Fibroblast of lung (primary cell): ENCODE data around the gene MAP3K3. TPM values are rescaled to one million over a fixed set of nuclear protein-coding genes. Genes with fewer than 3 reads are reported as not detected.

ENCODE experiments used
- DNase-seq, 2 donors: peaks; one replicate each; pipeline versions ENCODE4 v3.0.0 to v3.0.0-alpha.2; 2010; ENCODE audit warnings: low read depth in 2 of 2
- H2AFZ ChIP-seq: 2 replicates; pipeline ENCODE4 v1.5.1; 2012; ENCODE audit warnings: low read length, control low read depth, inconsistent platforms
- H3K27ac ChIP-seq: 2 replicates; pipeline ENCODE4 v1.5.1; 2011; ENCODE audit warnings: low read length, control low read depth; ENCODE audit not compliant: insufficient read depth
- H3K27me3 ChIP-seq: 2 replicates; pipeline ENCODE4 v1.5.1; 2011; ENCODE audit warnings: mild to moderate bottlenecking, low read length; ENCODE audit not compliant: control insufficient read depth, insufficient read depth
- H3K36me3 ChIP-seq: 2 replicates; pipeline ENCODE4 v1.5.1; 2011; ENCODE audit warnings: low read length; ENCODE audit not compliant: control insufficient read depth, insufficient read depth
- H3K4me1 ChIP-seq: 2 replicates; pipeline ENCODE4 v1.5.1; 2011; ENCODE audit warnings: low read length; ENCODE audit not compliant: control insufficient read depth, insufficient read depth; ENCODE audit errors: extremely low read depth
- H3K4me2 ChIP-seq: 2 replicates; pipeline ENCODE4 v1.5.1; 2011; ENCODE audit warnings: low read length, control low read depth; ENCODE audit not compliant: insufficient read depth; ENCODE audit errors: extremely low read depth
- H3K4me3 ChIP-seq, 4 experiments: fragments of 200-600 bp in 1 of 4; sonication (generic) in 1 of 4; replicated peaks in 1 of 4; 2 replicates each; pipeline ENCODE4 v1.5.1; 2011 to 2016; ENCODE audit warnings: low read length in 4 of 4, low read depth in 3 of 4, mild to moderate bottlenecking in 3 of 4, control low read depth in 2 of 4, inconsistent platforms in 1 of 4, mixed read lengths in 1 of 4; ENCODE audit not compliant: insufficient read depth in 1 of 4; ENCODE audit errors: control extremely low read depth in 1 of 4
- H3K79me2 ChIP-seq: 2 replicates; pipeline ENCODE4 v1.5.1; 2012; ENCODE audit warnings: mild to moderate bottlenecking, low read length, inconsistent platforms; ENCODE audit not compliant: control insufficient read depth, insufficient read depth
- H3K9ac ChIP-seq: 2 replicates; pipeline ENCODE4 v1.5.1; 2011; ENCODE audit warnings: mild to moderate bottlenecking, low read length, control low read depth; ENCODE audit not compliant: insufficient read depth
- H3K9me3 ChIP-seq: 2 replicates; pipeline ENCODE4 v1.5.1; 2012; ENCODE audit warnings: low read depth, low read length; ENCODE audit not compliant: control insufficient read depth, insufficient read depth
- H4K20me1 ChIP-seq: 2 replicates; pipeline ENCODE4 v1.5.1; 2011; ENCODE audit warnings: low read length; ENCODE audit not compliant: control insufficient read depth, insufficient read depth; ENCODE audit errors: extremely low read depth
- EZH2 ChIP-seq: IDR thresholded peaks from 2 replicates; pipeline ENCODE4 v1.5.1; 2012; ENCODE audit warnings: low read length, control low read depth, mild to moderate bottlenecking; ENCODE audit errors: missing control alignments
- polyA plus RNA-seq, 2 donors: library from polyadenylated mRNA; depleted of rRNA in 1 of 2; stranded (reverse) in 1 of 2; unstranded in 1 of 2; fragments of >200 nt; gene quantifications; 2 replicates each; pipeline ENCODE4 v1.2.1, GENCODE V29; 2011 to 2012; ENCODE audit warnings: missing spikeins in 1 of 2
- total RNA-seq: library from RNA; depleted of rRNA; stranded (reverse); fragments of >200 nt; gene quantifications from 2 replicates; pipeline ENCODE4 v1.2.1, GENCODE V29; 2014
- TF ChIP-seq, protein P1 (sequence below), 2 donors: IDR thresholded peaks in 1 of 2; conservative IDR thresholded peaks in 1 of 2; 1 replicate in 1 of 2; 2 replicates in 1 of 2; pipeline ENCODE4 v1.5.1; 2011 to 2012; ENCODE audit warnings: low read length in 2 of 2, control low read depth in 1 of 2, inconsistent platforms in 1 of 2, low read depth in 1 of 2, mild to moderate bottlenecking in 1 of 2

The MAP3K3 gene
- total and polyA plus RNA-seq, 2 donors (not counting 1 experiment from before 2014, with no cell fraction given): 13.8 to 32.0 TPM

DNA sequence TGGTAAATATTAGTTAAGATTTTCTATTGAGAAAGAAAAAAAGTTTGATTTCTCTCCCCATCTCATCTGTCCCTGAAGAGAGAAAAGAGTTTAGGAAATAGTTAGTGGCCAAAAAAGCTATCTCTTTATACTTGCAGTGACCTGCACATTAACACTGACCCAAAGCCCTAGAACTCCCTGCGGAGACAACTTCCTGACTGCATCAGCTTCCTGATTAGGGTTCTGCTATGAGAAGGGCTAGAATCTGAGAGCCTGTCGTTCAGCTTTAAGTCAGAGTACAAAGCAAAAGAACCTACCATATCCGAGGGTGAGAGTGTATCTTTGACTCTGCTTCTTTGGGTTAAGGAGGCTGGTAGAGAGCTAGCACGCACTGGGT lies 53.0 kb downstream of the MAP3K3 start:
- Histone ChIP-seq H3K9me3 (no peaks in the 10 kb centered on the region), H3K4me1 (peaks cover 9% of the 10 kb centered on the region), H2AFZ (no peak overlapping the region), H3K9ac (no peak overlapping the region), H3K27me3 (no peaks in the 10 kb centered on the region), H3K79me2 (no peaks in the 10 kb centered on the region), H3K4me3 (no peak overlapping the region), H3K27ac (no peak overlapping the region), H3K4me2 (no peak overlapping the region), H4K20me1 (no peaks in the 10 kb centered on the region), H3K36me3 (no peaks in the 10 kb centered on the region)
- TF ChIP-seq EZH2: no peak
- TF ChIP-seq, protein P1, sequence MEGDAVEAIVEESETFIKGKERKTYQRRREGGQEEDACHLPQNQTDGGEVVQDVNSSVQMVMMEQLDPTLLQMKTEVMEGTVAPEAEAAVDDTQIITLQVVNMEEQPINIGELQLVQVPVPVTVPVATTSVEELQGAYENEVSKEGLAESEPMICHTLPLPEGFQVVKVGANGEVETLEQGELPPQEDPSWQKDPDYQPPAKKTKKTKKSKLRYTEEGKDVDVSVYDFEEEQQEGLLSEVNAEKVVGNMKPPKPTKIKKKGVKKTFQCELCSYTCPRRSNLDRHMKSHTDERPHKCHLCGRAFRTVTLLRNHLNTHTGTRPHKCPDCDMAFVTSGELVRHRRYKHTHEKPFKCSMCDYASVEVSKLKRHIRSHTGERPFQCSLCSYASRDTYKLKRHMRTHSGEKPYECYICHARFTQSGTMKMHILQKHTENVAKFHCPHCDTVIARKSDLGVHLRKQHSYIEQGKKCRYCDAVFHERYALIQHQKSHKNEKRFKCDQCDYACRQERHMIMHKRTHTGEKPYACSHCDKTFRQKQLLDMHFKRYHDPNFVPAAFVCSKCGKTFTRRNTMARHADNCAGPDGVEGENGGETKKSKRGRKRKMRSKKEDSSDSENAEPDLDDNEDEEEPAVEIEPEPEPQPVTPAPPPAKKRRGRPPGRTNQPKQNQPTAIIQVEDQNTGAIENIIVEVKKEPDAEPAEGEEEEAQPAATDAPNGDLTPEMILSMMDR (conservative IDR thresholded peaks at IDR 0.05 in 1 of 2, IDR thresholded peaks at IDR 0.05 in 1 of 2; ENCODE audit: low read depth in 1 of 2, low read length in 2 of 2): no peak
- DNase-seq: peak in 1 of 2 donors; percentile 7

DNA sequence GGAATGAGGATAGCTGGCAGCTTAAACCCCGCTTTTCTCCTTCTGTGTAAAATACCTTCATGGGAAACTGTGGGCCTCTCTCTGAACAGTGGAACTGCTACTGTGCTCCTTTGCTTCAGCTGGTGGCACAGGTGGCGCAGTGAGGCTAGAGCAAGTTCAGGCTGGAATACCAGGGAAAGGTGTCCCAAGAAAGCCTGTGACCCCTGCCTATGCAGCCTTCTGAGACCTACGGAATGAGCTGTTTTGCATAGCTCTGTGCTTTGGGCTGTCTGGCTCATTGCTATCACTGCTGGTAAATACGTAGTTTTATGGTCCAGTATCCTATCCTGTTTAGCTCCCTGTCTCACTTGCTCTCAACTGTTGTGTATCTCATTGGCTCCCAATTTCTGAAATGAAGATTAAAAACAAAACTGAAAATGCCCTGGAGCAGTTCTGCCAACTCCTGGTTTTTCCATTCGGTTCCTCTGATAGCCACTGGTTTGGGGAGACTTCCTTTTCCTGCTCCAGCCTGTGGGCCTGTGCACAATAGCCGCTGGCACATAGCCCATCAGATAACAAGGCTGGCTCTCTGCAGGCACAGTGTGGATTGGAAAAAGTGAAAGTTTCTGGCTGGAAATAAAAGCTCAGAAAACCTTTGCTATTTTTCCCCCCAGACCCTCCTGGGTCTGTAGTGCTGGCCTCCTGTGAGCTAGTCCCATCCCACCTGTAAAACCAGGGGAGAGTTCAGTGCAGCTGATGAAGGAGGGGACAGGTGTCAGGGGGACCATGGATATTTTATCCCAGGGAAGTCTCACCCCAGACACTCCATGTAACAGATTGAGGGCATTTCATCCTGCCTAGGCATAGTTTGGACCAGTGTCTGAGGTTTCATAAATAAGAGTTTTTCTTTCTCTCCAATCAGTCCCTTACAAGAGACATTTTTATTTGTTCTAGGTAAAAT lies 53.7 kb downstream of the MAP3K3 start:
- no peaks in the 10 kb centered on the region for H3K9me3 ChIP-seq
- no peaks in the 10 kb centered on the region for H3K79me2 ChIP-seq
- no peaks in the 10 kb centered on the region for H3K36me3 ChIP-seq
- no peaks in the 10 kb centered on the region for H3K27me3 ChIP-seq
- peak overlapping the region; percentile 18 for H2AFZ ChIP-seq
- H3K27ac ChIP-seq: no peak overlapping the region
- H3K4me3 ChIP-seq: no peak overlapping the region
- peak; percentile 89 to 90 for DNase-seq
- peaks cover 9% of the 10 kb centered on the region for H3K4me1 ChIP-seq
- TF ChIP-seq EZH2: no peak
- TF ChIP-seq, protein P1 (conservative IDR thresholded peaks at IDR 0.05 in 1 of 2, IDR thresholded peaks at IDR 0.05 in 1 of 2; ENCODE audit: low read depth in 1 of 2, low read length in 2 of 2): no peak
- H3K9ac ChIP-seq: no peak overlapping the region
- H4K20me1 ChIP-seq: no peaks in the 10 kb centered on the region
- peak overlapping the region; percentile 48 for H3K4me2 ChIP-seq

DNA sequence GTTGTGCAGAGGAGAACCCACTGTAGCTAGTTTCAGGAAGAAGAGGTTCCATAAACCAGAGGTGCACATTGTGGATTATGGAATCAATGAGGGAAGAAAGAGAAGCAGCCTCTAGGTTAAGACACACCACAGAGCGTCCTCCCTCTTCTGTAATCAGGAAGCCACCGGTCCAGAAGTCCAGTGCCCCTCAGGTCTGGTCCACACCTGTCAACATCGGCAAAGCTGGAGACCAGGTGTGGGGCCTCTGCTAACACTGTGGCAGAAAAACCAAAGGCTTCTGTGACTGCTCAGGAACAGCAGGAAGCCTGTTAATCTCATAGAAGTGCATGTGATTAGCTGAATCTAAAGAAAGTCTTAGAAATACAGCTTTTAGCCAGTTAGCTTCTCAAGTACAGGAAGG lies 54.4 kb downstream of the MAP3K3 start:
- H3K9ac ChIP-seq: no peak overlapping the region
- H3K27ac ChIP-seq: no peak overlapping the region
- H3K36me3 ChIP-seq: no peaks in the 10 kb centered on the region
- no peaks in the 10 kb centered on the region for H3K79me2 ChIP-seq
- no peak for DNase-seq
- H3K9me3 ChIP-seq: no peaks in the 10 kb centered on the region
- H3K4me1 ChIP-seq: peaks cover 9% of the 10 kb centered on the region
- no peak overlapping the region for H3K4me3 ChIP-seq
- H3K27me3 ChIP-seq: no peaks in the 10 kb centered on the region
- TF ChIP-seq EZH2: no peak
- no peak overlapping the region for H3K4me2 ChIP-seq
- H4K20me1 ChIP-seq: no peaks in the 10 kb centered on the region
- H2AFZ ChIP-seq: no peak overlapping the region
